ENCODE results near the gene SPDYE4. TPM values are rescaled to one million over a fixed set of nuclear protein-coding genes. Genes with fewer than 3 reads are reported as not detected.

SPDYE4 gene
- total and polyA plus RNA-seq, 2 experiments from 2014 or later = not detected

- Histone ChIP-seq H3K27ac (no peak overlapping the region), H2AFZ (no peak overlapping the region), H3K79me2 (ENCODE audit: insufficient read depth) (no peaks in the 10 kb centered on the region), H3K9me3 (ENCODE audit: low read depth) (no peaks in the 10 kb centered on the region), H4K20me1 (ENCODE audit: insufficient read depth) (no peaks in the 10 kb centered on the region), H3K36me3 (ENCODE audit: low read depth) (no peaks in the 10 kb centered on the region), H3K4me2 (ENCODE audit: unreplicated experiment) (no peak overlapping the region), H3F3A (ENCODE audit: insufficient read depth) (peaks cover 17% of the 10 kb centered on the region), H3K9ac (no peak overlapping the region), H3K4me3 (no peak overlapping the region), H3K27me3 (replicated peaks; ENCODE audit: insufficient read depth) (peaks cover 10% of the 10 kb centered on the region; the same call in 1 of the 2 replicates), H3K4me1 (ENCODE audit: insufficient read depth) (no peaks in the 10 kb centered on the region), H3K9me2 (ENCODE audit: insufficient read depth) (no peaks in the 10 kb centered on the region)
- WGBS, 2 experiments (ENCODE audit: low coverage in 1 of 2, low lambda C conversion rate in 2 of 2, missing lambda C conversion rate in 2 of 2) = 63 to 66% methylated on average over 2 of the region's 2 CpGs
- TF ChIP-seq EZH2 (IDR thresholded peaks at IDR 0.05; ENCODE audit: insufficient read depth, poor library complexity, severe bottlenecking) (no peak), EZH2phosphoT487 (IDR thresholded peaks at IDR 0.05; ENCODE audit: insufficient read depth, low read depth) (no peak)
- DNase-seq = no peak
- in situ Hi-C loops (cut with MboI) = no loop called here
These were observed 35.3 kb upstream of the SPDYE4 start for GRCh38 chr17:8793649-8794048.

- in situ Hi-C loops (cut with MboI) = no loop called here
- no peaks in the 10 kb centered on the region for H4K20me1 ChIP-seq (ENCODE audit: insufficient read depth)
- H3K4me1 ChIP-seq (ENCODE audit: insufficient read depth) = no peaks in the 10 kb centered on the region
- TF ChIP-seq EZH2phosphoT487 (IDR thresholded peaks at IDR 0.05; ENCODE audit: insufficient read depth, low read depth) = no peak
- TF ChIP-seq EZH2 (IDR thresholded peaks at IDR 0.05; ENCODE audit: insufficient read depth, poor library complexity, severe bottlenecking) = no peak
- no peak overlapping the region for H2AFZ ChIP-seq
- peaks cover 5% of the 10 kb centered on the region for H3K27me3 ChIP-seq (replicated peaks; ENCODE audit: insufficient read depth)
- no peak overlapping the region for H3K4me2 ChIP-seq (ENCODE audit: unreplicated experiment)
- H3F3A ChIP-seq (ENCODE audit: insufficient read depth) = peaks cover 17% of the 10 kb centered on the region
- H3K9me3 ChIP-seq (ENCODE audit: low read depth) = no peaks in the 10 kb centered on the region
- no peak for DNase-seq
- no peaks in the 10 kb centered on the region for H3K9me2 ChIP-seq (ENCODE audit: insufficient read depth)
- H3K4me3 ChIP-seq = no peak overlapping the region
- 69 to 70% methylated on average over 6 of the region's 6 CpGs for WGBS, 2 experiments (ENCODE audit: low coverage in 1 of 2, low lambda C conversion rate in 2 of 2, missing lambda C conversion rate in 2 of 2)
- H3K36me3 ChIP-seq (ENCODE audit: low read depth) = no peaks in the 10 kb centered on the region
- H3K79me2 ChIP-seq (ENCODE audit: insufficient read depth) = no peaks in the 10 kb centered on the region
- H3K27ac ChIP-seq = no peak overlapping the region
- H3K9ac ChIP-seq = no peak overlapping the region
These were observed 34.3 kb upstream of the SPDYE4 start for GRCh38 chr17:8792646-8793045.

- no peaks in the 10 kb centered on the region for H3K36me3 ChIP-seq (ENCODE audit: low read depth)
- peak; percentile 82 for DNase-seq
- H3K9me3 ChIP-seq (ENCODE audit: low read depth) = no peaks in the 10 kb centered on the region
- H3K79me2 ChIP-seq (ENCODE audit: insufficient read depth) = no peaks in the 10 kb centered on the region
- 28 to 31% methylated on average over 2 of the region's 2 CpGs for WGBS, 2 experiments (ENCODE audit: low coverage in 1 of 2, low lambda C conversion rate in 2 of 2, missing lambda C conversion rate in 2 of 2)
- no peaks in the 10 kb centered on the region for H3K4me1 ChIP-seq (ENCODE audit: insufficient read depth)
- TF ChIP-seq EZH2 (IDR thresholded peaks at IDR 0.05; ENCODE audit: insufficient read depth, poor library complexity, severe bottlenecking) (no peak), EZH2phosphoT487 (IDR thresholded peaks at IDR 0.05; ENCODE audit: insufficient read depth, low read depth) (no peak)
- no peak overlapping the region for H3K4me2 ChIP-seq (ENCODE audit: unreplicated experiment)
- H3K27ac ChIP-seq = peak overlapping the region; percentile 45; the same call in 1 of the 2 replicates
- no peaks in the 10 kb centered on the region for H3K9me2 ChIP-seq (ENCODE audit: insufficient read depth)
- no peaks in the 10 kb centered on the region; the same call in 1 of the 2 replicates for H3K27me3 ChIP-seq (replicated peaks; ENCODE audit: insufficient read depth)
- no peaks in the 10 kb centered on the region for H4K20me1 ChIP-seq (ENCODE audit: insufficient read depth)
- H3F3A ChIP-seq (ENCODE audit: insufficient read depth) = peaks cover 17% of the 10 kb centered on the region
- in situ Hi-C loops (cut with MboI) = no loop called here
- no peak overlapping the region for H3K9ac ChIP-seq
- H2AFZ ChIP-seq = no peak overlapping the region
- no peak overlapping the region for H3K4me3 ChIP-seq
These were observed 33.5 kb upstream of the SPDYE4 start for GRCh38 chr17:8791910-8792270.

- Histone ChIP-seq H3K4me1 (ENCODE audit: insufficient read depth) (no peaks in the 10 kb centered on the region), H3K27me3 (replicated peaks; ENCODE audit: insufficient read depth) (no peaks in the 10 kb centered on the region; the same call in 1 of the 2 replicates), H3F3A (ENCODE audit: insufficient read depth) (peaks cover 17% of the 10 kb centered on the region), H3K27ac (no peak overlapping the region), H3K9me2 (ENCODE audit: insufficient read depth) (no peaks in the 10 kb centered on the region), H3K4me3 (no peak overlapping the region), H2AFZ (no peak overlapping the region), H3K79me2 (ENCODE audit: insufficient read depth) (no peaks in the 10 kb centered on the region), H3K4me2 (ENCODE audit: unreplicated experiment) (no peak overlapping the region), H3K36me3 (ENCODE audit: low read depth) (no peaks in the 10 kb centered on the region), H3K9ac (no peak overlapping the region), H4K20me1 (ENCODE audit: insufficient read depth) (no peaks in the 10 kb centered on the region), H3K9me3 (ENCODE audit: low read depth) (no peaks in the 10 kb centered on the region)
- DNase-seq = no peak
- in situ Hi-C loops (cut with MboI) = no loop called here
- TF ChIP-seq EZH2 (IDR thresholded peaks at IDR 0.05; ENCODE audit: insufficient read depth, poor library complexity, severe bottlenecking) = no peak
- TF ChIP-seq EZH2phosphoT487 (IDR thresholded peaks at IDR 0.05; ENCODE audit: insufficient read depth, low read depth) = no peak
- WGBS, 2 experiments (ENCODE audit: low coverage in 1 of 2, low lambda C conversion rate in 2 of 2, missing lambda C conversion rate in 2 of 2) = 64 to 66% methylated on average over 4 of the region's 4 CpGs
These were observed 33.0 kb upstream of the SPDYE4 start for GRCh38 chr17:8791248-8791909.
